SH-SY5Y (cell line): ENCODE results near the gene GPC3.

Source experiments
- GATA2 ChIP-seq: IDR thresholded peaks from 2 replicates; pipeline ENCODE4 v1.6.1; 2011; ENCODE audit warnings: mild to moderate bottlenecking, low read depth, low read length
- GATA3 ChIP-seq: IDR thresholded peaks from 2 replicates; pipeline ENCODE4 v1.6.1; 2011; ENCODE audit warnings: low read depth, mild to moderate bottlenecking, low read length, moderate library complexity

DNA sequence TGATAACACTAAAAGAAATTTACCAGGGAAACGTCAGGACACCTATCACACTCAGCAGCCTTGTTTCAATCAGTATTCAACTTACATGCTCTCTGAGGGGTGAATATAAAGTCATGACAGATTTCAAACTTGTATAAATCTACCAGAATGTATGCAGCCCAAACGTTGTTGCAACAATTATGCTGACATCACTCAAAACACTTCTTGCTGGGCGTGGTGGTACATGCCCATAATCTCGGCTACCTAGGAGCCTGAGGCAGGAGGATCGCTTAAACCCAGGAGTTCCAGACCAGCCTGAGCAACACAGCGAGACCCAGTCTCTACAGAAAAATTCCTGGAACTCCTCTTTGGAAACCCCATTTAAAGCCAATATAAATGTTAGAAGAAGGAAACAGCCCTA is 303.5 kb downstream of the GPC3 start:
- TF ChIP-seq GATA2 (no peak), GATA3 (no peak)
